WI38 (cell line): ENCODE results near the gene GALNT15.

Experiments
- H3K4me3 ChIP-seq: 2 replicates; pipeline ENCODE4 v1.5.1; 2011; ENCODE audit warnings: low read depth, mild to moderate bottlenecking, control low read depth, low read length
- CTCF ChIP-seq: IDR thresholded peaks from 2 replicates; pipeline ENCODE4 v1.5.1; 2012; ENCODE audit warnings: low read depth, mild to moderate bottlenecking, control low read depth, low read length

Gene GALNT15

DNA sequence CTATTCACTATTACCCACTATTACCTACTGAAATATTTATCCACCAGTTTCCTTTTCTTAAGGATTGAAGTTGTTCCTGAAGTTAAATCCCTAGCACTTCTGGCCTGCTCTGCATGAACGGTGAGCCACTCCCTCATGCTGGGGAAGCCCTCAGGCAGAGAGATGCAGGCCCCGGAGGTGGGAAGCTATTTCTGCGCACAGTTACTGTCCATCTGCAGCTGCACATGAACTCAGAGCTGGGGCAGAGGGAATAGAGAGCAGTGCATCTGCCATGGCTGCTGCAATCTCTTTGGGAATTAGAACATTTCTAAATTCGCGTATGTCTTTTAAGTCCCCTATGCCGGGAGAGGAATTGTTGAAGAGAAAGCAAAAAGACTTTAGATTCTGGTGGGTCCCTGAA lies 6.3 kb upstream of the GALNT15 start:
- H3K4me3 ChIP-seq, result no peak overlapping the region
- no peak for TF ChIP-seq CTCF

GRCh38 chr3:16171009-16171408 lies 3.5 kb upstream of the GALNT15 start:
- no peak for TF ChIP-seq CTCF
- no peak overlapping the region for H3K4me3 ChIP-seq

GRCh38 chr3:16171825-16172224 lies 2.7 kb upstream of the GALNT15 start:
- no peak for TF ChIP-seq CTCF
- H3K4me3 ChIP-seq, result no peak overlapping the region

GRCh38 chr3:16173283-16174025 lies 1.0 kb upstream of the GALNT15 start:
- no peak for TF ChIP-seq CTCF
- no peak overlapping the region for H3K4me3 ChIP-seq

GRCh38 chr3:16174026-16174355 lies 489 bp upstream of the GALNT15 start:
- TF ChIP-seq CTCF, result no peak
- peak overlapping the region; percentile 54 for H3K4me3 ChIP-seq

GRCh38 chr3:16174976-16175901 lies 759 bp downstream of the GALNT15 start:
- no peak for TF ChIP-seq CTCF
- H3K4me3 ChIP-seq, result peak overlapping the region; percentile 54
